Measurements from ENCODE around the gene SGTA. TPM values are rescaled to one million over a fixed set of nuclear protein-coding genes. Genes with fewer than 3 reads are reported as not detected.

The SGTA gene
- total RNA-seq, 1 experiment from 2014 or later: 85.7 TPM

DNA sequence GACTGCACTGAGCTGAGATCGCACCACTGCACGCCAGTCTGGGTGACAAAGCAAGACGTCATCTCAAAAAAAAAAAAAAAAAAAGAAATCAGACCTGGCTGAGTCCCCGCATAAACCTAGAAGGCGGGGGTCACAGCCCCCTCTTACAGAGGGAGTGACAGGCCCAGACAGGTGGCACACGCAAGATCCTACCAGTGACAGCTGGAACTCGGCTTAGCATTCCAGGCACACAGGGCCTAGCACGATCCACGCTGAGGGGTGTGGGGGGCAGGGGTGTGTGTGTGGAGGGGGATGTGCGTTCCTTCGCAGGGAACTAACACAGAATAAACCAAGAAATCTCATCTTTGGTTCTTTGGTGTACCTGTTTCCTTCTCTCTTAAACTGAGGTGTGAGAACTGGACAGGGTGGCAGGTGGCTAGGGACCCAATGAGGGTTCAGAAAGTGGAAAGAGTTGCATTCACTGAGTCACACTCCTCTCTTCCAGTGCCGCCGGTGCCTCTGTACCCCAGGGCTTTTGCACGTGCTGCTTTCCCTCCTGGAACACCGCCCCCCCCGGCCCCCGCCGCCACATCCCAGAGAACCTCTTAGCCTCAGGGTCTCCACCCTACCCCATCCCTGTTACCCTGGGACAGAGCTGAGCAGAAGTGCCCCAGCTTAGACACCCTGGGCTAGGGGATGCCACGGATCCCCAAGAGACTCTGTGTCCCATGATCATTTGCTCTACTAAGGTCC is 5.0 kb downstream of the SGTA start:
- in situ Hi-C loops (cut with HindIII; ENCODE audit: low pct_unique_long_range_greater_than_20kb, low sequenced_read_pairs) (no loop called here), intact Hi-C loops (cut with micrococcal nuclease; ENCODE audit: unreplicated experiment) (no loop called here)
- TF ChIP-seq, protein P1, sequence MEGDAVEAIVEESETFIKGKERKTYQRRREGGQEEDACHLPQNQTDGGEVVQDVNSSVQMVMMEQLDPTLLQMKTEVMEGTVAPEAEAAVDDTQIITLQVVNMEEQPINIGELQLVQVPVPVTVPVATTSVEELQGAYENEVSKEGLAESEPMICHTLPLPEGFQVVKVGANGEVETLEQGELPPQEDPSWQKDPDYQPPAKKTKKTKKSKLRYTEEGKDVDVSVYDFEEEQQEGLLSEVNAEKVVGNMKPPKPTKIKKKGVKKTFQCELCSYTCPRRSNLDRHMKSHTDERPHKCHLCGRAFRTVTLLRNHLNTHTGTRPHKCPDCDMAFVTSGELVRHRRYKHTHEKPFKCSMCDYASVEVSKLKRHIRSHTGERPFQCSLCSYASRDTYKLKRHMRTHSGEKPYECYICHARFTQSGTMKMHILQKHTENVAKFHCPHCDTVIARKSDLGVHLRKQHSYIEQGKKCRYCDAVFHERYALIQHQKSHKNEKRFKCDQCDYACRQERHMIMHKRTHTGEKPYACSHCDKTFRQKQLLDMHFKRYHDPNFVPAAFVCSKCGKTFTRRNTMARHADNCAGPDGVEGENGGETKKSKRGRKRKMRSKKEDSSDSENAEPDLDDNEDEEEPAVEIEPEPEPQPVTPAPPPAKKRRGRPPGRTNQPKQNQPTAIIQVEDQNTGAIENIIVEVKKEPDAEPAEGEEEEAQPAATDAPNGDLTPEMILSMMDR (IDR thresholded peaks at IDR 0.05): no peak
- TF ChIP-seq SIN3A (IDR thresholded peaks at IDR 0.05; ENCODE audit: borderline replicate concordance, insufficient read depth, low read depth, low read length): no peak
- TF ChIP-seq, protein P2, sequence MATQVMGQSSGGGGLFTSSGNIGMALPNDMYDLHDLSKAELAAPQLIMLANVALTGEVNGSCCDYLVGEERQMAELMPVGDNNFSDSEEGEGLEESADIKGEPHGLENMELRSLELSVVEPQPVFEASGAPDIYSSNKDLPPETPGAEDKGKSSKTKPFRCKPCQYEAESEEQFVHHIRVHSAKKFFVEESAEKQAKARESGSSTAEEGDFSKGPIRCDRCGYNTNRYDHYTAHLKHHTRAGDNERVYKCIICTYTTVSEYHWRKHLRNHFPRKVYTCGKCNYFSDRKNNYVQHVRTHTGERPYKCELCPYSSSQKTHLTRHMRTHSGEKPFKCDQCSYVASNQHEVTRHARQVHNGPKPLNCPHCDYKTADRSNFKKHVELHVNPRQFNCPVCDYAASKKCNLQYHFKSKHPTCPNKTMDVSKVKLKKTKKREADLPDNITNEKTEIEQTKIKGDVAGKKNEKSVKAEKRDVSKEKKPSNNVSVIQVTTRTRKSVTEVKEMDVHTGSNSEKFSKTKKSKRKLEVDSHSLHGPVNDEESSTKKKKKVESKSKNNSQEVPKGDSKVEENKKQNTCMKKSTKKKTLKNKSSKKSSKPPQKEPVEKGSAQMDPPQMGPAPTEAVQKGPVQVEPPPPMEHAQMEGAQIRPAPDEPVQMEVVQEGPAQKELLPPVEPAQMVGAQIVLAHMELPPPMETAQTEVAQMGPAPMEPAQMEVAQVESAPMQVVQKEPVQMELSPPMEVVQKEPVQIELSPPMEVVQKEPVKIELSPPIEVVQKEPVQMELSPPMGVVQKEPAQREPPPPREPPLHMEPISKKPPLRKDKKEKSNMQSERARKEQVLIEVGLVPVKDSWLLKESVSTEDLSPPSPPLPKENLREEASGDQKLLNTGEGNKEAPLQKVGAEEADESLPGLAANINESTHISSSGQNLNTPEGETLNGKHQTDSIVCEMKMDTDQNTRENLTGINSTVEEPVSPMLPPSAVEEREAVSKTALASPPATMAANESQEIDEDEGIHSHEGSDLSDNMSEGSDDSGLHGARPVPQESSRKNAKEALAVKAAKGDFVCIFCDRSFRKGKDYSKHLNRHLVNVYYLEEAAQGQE (IDR thresholded peaks at IDR 0.05; ENCODE audit: insufficient read depth in 1 of 2, low read depth in 2 of 2, low read length in 1 of 2): no peak
- no peak for TF ChIP-seq POLR2AphosphoS5 (IDR thresholded peaks at IDR 0.05; ENCODE audit: low read depth, low read length)
- TF ChIP-seq TCF7L2 (IDR thresholded peaks at IDR 0.05; ENCODE audit: low read depth, low read length): no peak
- no peak overlapping the region for H3K27ac ChIP-seq (ENCODE audit: low read length)
- DNase-seq (ENCODE audit: low read depth, low spot score) (no peak), ATAC-seq (no peak)
- H3K4me1 ChIP-seq (ENCODE audit: control insufficient read depth, insufficient read depth, low read length): peaks cover 9% of the 10 kb centered on the region
- ChIA-PET CTCF (no interaction called here), POLR2A (interaction anchor here (0.7 kb wide), 1 partner anchor 80 kb away, joined by 9 read pairs; no protein-coding TSS in a partner anchor)
- H3K4me3 ChIP-seq (ENCODE audit: low read depth in 2 of 2, low read length in 2 of 2): no peak overlapping the region
- H3K27me3 ChIP-seq (ENCODE audit: control insufficient read depth, insufficient read depth, low read length): no peaks in the 10 kb centered on the region
- no TSS peak for BruUV-seq (replicated peaks)
- H3K36me3 ChIP-seq (ENCODE audit: control insufficient read depth, insufficient read depth, low read length): peaks cover 5% of the 10 kb centered on the region; the same call in 1 of the 2 replicates
- no peaks in the 10 kb centered on the region for H3K9me3 ChIP-seq (ENCODE audit: control insufficient read depth, insufficient read depth, low read depth, low read length)

DNA sequence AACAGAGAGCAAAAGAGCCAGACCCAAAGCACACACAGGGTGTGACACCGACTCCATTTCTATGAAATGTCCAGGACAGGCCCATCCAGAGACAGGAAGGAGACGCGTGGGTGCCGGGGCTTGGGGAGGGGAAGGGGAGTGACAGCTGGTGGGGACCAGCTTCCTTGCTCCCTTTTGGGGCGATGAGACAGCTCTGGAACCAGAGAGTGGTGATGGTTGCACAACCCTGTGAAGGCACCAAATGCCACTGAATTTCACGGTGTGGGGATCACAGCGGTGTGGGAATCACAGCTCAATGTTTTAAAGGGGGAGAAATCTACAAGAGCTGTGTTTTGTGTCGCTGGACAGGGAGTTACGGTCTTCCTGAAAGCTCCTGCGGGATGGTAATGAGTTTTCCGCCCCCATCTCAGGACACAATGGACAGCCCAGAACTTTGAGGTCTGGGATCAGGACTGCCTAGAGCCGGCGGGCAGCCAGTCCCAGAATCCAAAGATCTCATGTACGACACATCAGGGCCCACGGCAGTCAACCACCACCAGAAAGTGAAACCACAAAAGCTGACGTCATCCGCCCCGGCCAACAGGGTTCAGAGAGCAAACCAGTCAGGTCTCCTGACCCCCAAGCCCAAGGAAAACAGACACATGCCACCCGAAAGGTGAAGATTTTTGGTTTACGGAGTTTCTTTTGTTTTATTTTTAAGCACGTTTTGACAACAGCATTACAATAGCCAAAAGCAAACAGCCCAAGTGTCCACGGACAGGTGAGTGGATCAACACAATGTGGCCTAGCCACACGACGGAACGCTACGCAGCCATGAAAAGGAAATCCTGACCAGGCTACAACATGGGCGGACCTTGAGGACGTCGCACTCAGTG is 7.3 kb downstream of the SGTA start:
- ATAC-seq (0 out of 2 replicates have a peak, but pooled peaks have one; percentile 46), DNase-seq (ENCODE audit: low read depth, low spot score) (no peak)
- H3K9me3 ChIP-seq (ENCODE audit: control insufficient read depth, insufficient read depth, low read depth, low read length): no peaks in the 10 kb centered on the region
- ChIA-PET POLR2A (no interaction called here), CTCF (no interaction called here)
- no peaks in the 10 kb centered on the region; the same call in 1 of the 2 replicates for H3K4me1 ChIP-seq (ENCODE audit: control insufficient read depth, insufficient read depth, low read length)
- BruUV-seq (replicated peaks): no TSS peak
- H3K27ac ChIP-seq (ENCODE audit: low read length): no peak overlapping the region
- in situ Hi-C loops (cut with HindIII; ENCODE audit: low pct_unique_long_range_greater_than_20kb, low sequenced_read_pairs): no loop called here
- no peaks in the 10 kb centered on the region for H3K36me3 ChIP-seq (ENCODE audit: control insufficient read depth, insufficient read depth, low read length)
- TF ChIP-seq POLR2AphosphoS5 (IDR thresholded peaks at IDR 0.05; ENCODE audit: low read depth, low read length) (no peak), TCF7L2 (IDR thresholded peaks at IDR 0.05; ENCODE audit: low read depth, low read length) (no peak), SIN3A (IDR thresholded peaks at IDR 0.05; ENCODE audit: borderline replicate concordance, insufficient read depth, low read depth, low read length) (no peak)
- TF ChIP-seq, protein P1 (IDR thresholded peaks at IDR 0.05): no peak
- TF ChIP-seq, protein P2 (IDR thresholded peaks at IDR 0.05; ENCODE audit: insufficient read depth in 1 of 2, low read depth in 2 of 2, low read length in 1 of 2): no peak
- H3K27me3 ChIP-seq (ENCODE audit: control insufficient read depth, insufficient read depth, low read length): no peaks in the 10 kb centered on the region
- intact Hi-C loops (cut with micrococcal nuclease; ENCODE audit: unreplicated experiment): no loop called here
- H3K4me3 ChIP-seq (ENCODE audit: low read depth in 2 of 2, low read length in 2 of 2): no peak overlapping the region
